Heart left ventricle (tissue), 16 donors: ENCODE results near the gene SEMA5B. TPM values are rescaled to one million over a fixed set of nuclear protein-coding genes. Genes with fewer than 3 reads are reported as not detected.

ENCODE experiments used
- ATAC-seq, 4 donors: fragments of 200-7000 bp; cut with Tn5 transposase; one replicate each; pipeline ENCODE4 v1.9.1; 2020 to 2022; ENCODE audit warnings: moderate library complexity in 4 of 4, mild to moderate bottlenecking in 3 of 4, moderate number of reproducible peaks in 1 of 4
- DNase-seq, 5 donors: peaks; one replicate each; pipeline ENCODE4 v3.0.0-alpha.2; 2020
- H3K27ac ChIP-seq, 12 donors: fragments of 200-600 bp; sonication (generic) in 4 of 12; one replicate each; pipeline versions ENCODE4 v1.5.0 to v1.8.0; 2016 to 2022; ENCODE audit warnings: mild to moderate bottlenecking in 2 of 12
- H3K27me3 ChIP-seq, 9 donors: fragments of 200-600 bp; sonication (generic) in 2 of 9; one replicate each; pipeline versions ENCODE4 v1.5.1 to v1.8.0; 2016 to 2022; ENCODE audit warnings: mild to moderate bottlenecking in 3 of 9
- H3K36me3 ChIP-seq, 9 donors: fragments of 200-600 bp; sonication (generic) in 2 of 9; one replicate each; pipeline versions ENCODE4 v1.5.0 to v1.8.0; 2018 to 2022; ENCODE audit warnings: mild to moderate bottlenecking in 2 of 9
- H3K4me1 ChIP-seq, 12 donors: fragments of 200-600 bp; sonication (generic) in 4 of 12; one replicate each; pipeline versions ENCODE4 v1.5.0 to v1.8.0; 2016 to 2022; ENCODE audit warnings: mild to moderate bottlenecking in 3 of 12
- H3K4me3 ChIP-seq, 12 donors: fragments of 200-600 bp; sonication (generic) in 4 of 12; one replicate each; pipeline versions ENCODE4 v1.5.0 to v1.8.0; 2017 to 2022; ENCODE audit warnings: mild to moderate bottlenecking in 9 of 12, moderate library complexity in 4 of 12
- H3K9me3 ChIP-seq, 12 donors: fragments of 200-600 bp; sonication (generic) in 4 of 12; one replicate each; pipeline versions ENCODE4 v1.5.0 to v1.8.0; 2016 to 2022; ENCODE audit warnings: mild to moderate bottlenecking in 1 of 12
- POLR2A ChIP-seq, 2 donors: fragments of 450-650 bp; IDR thresholded peaks; one replicate each; pipeline ENCODE4 v1.6.1; 2017; ENCODE audit warnings: antibody characterized with exemption in 2 of 2, mild to moderate bottlenecking in 2 of 2, moderate library complexity in 2 of 2
- WGBS, 4 donors: extraction: QIAGEN DNeasy Blood & Tissue Kit in 2 of 4; methylation state at CpG; one replicate each; pipeline versions ENCODE4 v1.1.5 to v1.1.7; 2013 to 2018; 5-methylcytosine and 5-hydroxymethylcytosine counted together
- intact Hi-C, 10 donors: fragments of 100-400 bp; cut with DNase I; formaldehyde crosslinking; loops; one replicate each; pipeline versions ENCODE4 v1.11.1 to v1.14.2; 2022
- polyA plus RNA-seq, 2 donors: library from polyadenylated mRNA; stranded (reverse); fragments of 200-250 nt; gene quantifications; one replicate each; pipeline ENCODE4 v1.2.3, GENCODE V29; 2013
- total RNA-seq, 9 donors: library from RNA; depleted of rRNA in 2 of 9; stranded (reverse); fragments of >200 nt in 2 of 9; fragmentation: NEBNext Ultra II Directional in 3 of 9; extraction: Animal tissue kit (Norgen Biotek cat#: 25700) in 3 of 9; gene quantifications; one replicate each; pipeline versions ENCODE4 v1.1.0 to v1.2.4, GENCODE V29; 2016 to 2023
- TF ChIP-seq, protein P1 (sequence below), 12 donors: fragments of 200-600 bp; sonication (generic) in 4 of 12; IDR thresholded peaks; one replicate each; pipeline versions ENCODE4 v1.5.0 to v1.8.0; 2018 to 2022; ENCODE audit warnings: antibody characterized with exemption in 12 of 12, mild to moderate bottlenecking in 5 of 12
- donor health status: ischemic (EF 13 %, LVEDD 7.1; RV severe dilation, severe dysfunction).
- donor health status: healthy with polysubstance abuse.
- donor health status: DM: no; HTN: yes; CAD: no.
- donor health status: DM: no; HTN: no; CAD: no.
- donor health status: ischemic (EF 25% LVEDD 6.9; RV normal size, moderate dysfunction).
- donor health status: ischemic (EF 25% LVEDD 5.7; RV mildly dilated, moderate dysfunction).
- donor health status: healthy.
- donor health status: DM: yes; HTN: yes; CAD: no.
- donor health status: ischemic (EF 35%, LVEDD 5.7; RV mildly dilated, moderate dysfunction).
- donor health status: nonischemic (EF 11% LVEDD 7.7; RV severe dilation, severe dysfunction).
- donor health status: DM: yes; HTN: yes; CAD: no.
- donor health status: PGD.
- donor health status: ischemic (EF 29% LVEDD 5.4; RV normal size, mild dysfunction).
- donor health status: nonischemic (EF 23%, LVEDD 6.1; RV moderate dilation, normal function).

The SEMA5B gene
- total and polyA plus RNA-seq, 11 donors, result 2.2 to 16.7 (median 7.0) TPM

DNA sequence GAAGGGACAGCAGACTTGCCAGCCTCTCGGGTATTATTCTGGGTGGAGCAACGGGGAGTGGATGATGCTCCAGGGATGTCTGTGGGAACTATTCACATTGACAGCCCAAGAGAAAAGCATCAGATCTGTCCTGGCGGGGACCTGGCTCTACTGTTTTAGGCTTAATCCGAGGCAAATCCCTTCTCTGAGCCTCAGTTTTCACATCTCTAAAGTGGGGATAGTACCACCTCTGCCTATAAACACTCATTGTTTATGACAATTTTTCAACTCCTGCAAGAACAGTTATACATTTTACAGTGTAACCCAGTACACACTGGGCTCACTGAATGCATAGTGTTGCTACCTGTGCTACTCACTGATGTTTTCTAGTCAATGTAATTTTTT is 48.5 kb upstream of the SEMA5B start:
- TF ChIP-seq, protein P1, sequence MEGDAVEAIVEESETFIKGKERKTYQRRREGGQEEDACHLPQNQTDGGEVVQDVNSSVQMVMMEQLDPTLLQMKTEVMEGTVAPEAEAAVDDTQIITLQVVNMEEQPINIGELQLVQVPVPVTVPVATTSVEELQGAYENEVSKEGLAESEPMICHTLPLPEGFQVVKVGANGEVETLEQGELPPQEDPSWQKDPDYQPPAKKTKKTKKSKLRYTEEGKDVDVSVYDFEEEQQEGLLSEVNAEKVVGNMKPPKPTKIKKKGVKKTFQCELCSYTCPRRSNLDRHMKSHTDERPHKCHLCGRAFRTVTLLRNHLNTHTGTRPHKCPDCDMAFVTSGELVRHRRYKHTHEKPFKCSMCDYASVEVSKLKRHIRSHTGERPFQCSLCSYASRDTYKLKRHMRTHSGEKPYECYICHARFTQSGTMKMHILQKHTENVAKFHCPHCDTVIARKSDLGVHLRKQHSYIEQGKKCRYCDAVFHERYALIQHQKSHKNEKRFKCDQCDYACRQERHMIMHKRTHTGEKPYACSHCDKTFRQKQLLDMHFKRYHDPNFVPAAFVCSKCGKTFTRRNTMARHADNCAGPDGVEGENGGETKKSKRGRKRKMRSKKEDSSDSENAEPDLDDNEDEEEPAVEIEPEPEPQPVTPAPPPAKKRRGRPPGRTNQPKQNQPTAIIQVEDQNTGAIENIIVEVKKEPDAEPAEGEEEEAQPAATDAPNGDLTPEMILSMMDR (IDR thresholded peaks at IDR 0.05), result no peak
- no peak for TF ChIP-seq POLR2A (IDR thresholded peaks at IDR 0.05)
- DNase-seq (no peak), ATAC-seq (no peak)
- Histone ChIP-seq H3K27ac (peak overlapping the region in 9 of 12 donors; percentile 7 to 72 (median 56)), H3K36me3 (no peaks in the 10 kb centered on the region), H3K9me3 (no peaks in the 10 kb centered on the region), H3K4me3 (no peak overlapping the region), H3K27me3 (no peaks in the 10 kb centered on the region), H3K4me1 (peaks cover 0 to 59% (median 40%) of the 10 kb centered on the region in 12 donors)
- 84 to 90% (median 88%) methylated on average over 4 of the region's 4 CpGs for WGBS, 4 donors
- intact Hi-C loops, result no loop called here

DNA sequence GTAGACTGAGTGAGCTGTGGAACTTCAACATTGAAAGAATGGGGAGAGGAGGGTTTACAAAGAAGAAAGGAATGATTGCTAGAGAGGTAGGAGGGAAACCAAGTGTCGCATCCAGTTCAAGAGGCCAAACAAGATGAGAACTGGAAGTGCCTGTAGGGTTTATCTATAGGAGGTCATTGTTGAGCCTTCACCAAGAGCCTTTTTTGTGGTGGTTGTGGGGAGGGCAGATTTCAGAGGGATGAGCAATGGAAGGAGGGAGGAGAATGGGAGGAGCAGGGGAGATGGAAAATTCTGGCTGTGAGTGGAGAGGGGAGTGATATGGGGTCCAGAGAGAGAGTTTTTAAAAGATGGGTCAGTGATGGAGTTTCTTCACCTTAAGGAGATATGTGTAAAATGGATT is 47.8 kb upstream of the SEMA5B start:
- intact Hi-C loops, result no loop called here
- ATAC-seq, result no peak
- Histone ChIP-seq H3K27ac (peak overlapping the region in 2 of 12 donors; percentile 67 to 72), H3K36me3 (no peaks in the 10 kb centered on the region), H3K27me3 (no peaks in the 10 kb centered on the region), H3K9me3 (no peaks in the 10 kb centered on the region), H3K4me3 (no peak overlapping the region), H3K4me1 (peaks cover 0 to 54% (median 37%) of the 10 kb centered on the region in 12 donors)
- DNase-seq, result no peak
- TF ChIP-seq, protein P1 (IDR thresholded peaks at IDR 0.05), result no peak
- TF ChIP-seq POLR2A (IDR thresholded peaks at IDR 0.05), result no peak
- 94 to 98% (median 96%) methylated on average over 1 of the region's 1 CpG for WGBS, 4 donors

DNA sequence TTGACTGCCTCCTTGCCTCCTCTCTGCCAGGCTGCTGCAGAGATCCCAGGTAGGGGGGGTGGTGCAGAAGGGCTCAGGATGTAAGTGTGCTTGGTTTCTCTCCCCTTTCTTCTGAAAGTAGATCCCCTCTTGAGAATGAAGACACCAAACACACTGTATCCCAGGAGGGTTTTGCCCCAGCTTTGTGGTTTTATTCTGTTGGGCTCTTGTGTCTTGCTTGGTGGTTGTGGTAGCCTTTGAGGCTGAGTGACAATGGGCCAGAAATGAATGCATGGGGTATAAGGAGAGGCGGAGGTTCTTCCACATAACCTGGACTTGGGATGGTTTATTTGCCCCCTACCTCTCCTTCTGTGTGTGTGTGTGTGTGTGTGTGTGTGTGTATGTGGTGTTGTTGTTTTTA is 45.0 kb upstream of the SEMA5B start:
- H3K27me3 ChIP-seq, result no peaks in the 10 kb centered on the region
- intact Hi-C loops, result no loop called here
- no peak overlapping the region for H3K4me3 ChIP-seq
- TF ChIP-seq, protein P1 (IDR thresholded peaks at IDR 0.05), result no peak
- TF ChIP-seq POLR2A (IDR thresholded peaks at IDR 0.05), result no peak
- no peak for ATAC-seq
- no peaks in the 10 kb centered on the region for H3K9me3 ChIP-seq
- peaks cover 0 to 55% (median 37%) of the 10 kb centered on the region in 12 donors for H3K4me1 ChIP-seq
- no peak for DNase-seq
- no peaks in the 10 kb centered on the region for H3K36me3 ChIP-seq
- WGBS, 4 donors, result 58 to 97% (median 94%) methylated on average over 1 of the region's 1 CpG
- H3K27ac ChIP-seq, result peak overlapping the region in 1 of 12 donors; percentile 59

DNA sequence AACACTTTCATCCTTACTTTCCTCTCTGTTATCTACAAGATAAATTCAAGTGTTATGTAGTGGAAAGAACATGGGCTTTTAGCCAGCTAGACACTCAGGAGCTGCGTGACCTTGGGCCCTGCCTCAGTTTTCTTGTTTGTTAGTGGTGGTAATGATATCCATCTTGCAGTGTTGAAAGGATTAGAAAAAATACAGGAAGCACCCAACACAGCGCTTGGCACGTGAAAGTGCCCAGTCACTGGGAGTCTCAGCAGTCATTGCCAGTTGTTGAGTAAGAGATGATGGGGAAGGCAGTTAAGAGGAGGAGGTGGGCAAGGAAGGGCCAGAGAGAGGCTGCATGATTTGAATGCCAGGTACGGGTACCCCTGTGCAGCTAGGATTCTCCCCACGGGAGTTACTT is 44.6 kb upstream of the SEMA5B start:
- no peak for ATAC-seq
- 66 to 78% (median 76%) methylated on average over 5 of the region's 5 CpGs for WGBS, 4 donors

More for the DNA sequence above, 44.6 kb upstream of the SEMA5B start:
- Histone ChIP-seq H3K27me3 (no peaks in the 10 kb centered on the region), H3K36me3 (no peaks in the 10 kb centered on the region), H3K4me3 (no peak overlapping the region), H3K4me1 (peaks cover 0 to 55% (median 35%) of the 10 kb centered on the region in 12 donors), H3K27ac (peak overlapping the region in 2 of 12 donors; percentile 13 to 59), H3K9me3 (no peaks in the 10 kb centered on the region)
- intact Hi-C loops, result no loop called here
- no peak for DNase-seq
- TF ChIP-seq, protein P1 (IDR thresholded peaks at IDR 0.05), result no peak
- TF ChIP-seq POLR2A (IDR thresholded peaks at IDR 0.05), result no peak
